Mucosa of gallbladder (tissue), 1 donor: ENCODE data around the gene TMSB15C. TPM values are rescaled to one million over a fixed set of nuclear protein-coding genes. Genes with fewer than 3 reads are reported as not detected.
"Not testable (repeated sequence)": the region's sequence is repeated elsewhere in the genome, so short reads cannot be mapped to it uniquely, and the experiment has no call there.

Source experiments
- DNase-seq: peaks from one replicate; pipeline ENCODE4 v3.0.0-alpha.2; 2020; ENCODE audit warnings: low spot score
- total RNA-seq: library from RNA; stranded (reverse); gene quantifications from one replicate; pipeline ENCODE4 v1.2.1, GENCODE V29; 2021
- donor health status: DM: no; HTN: no; CAD: no.

Gene TMSB15C
- total RNA-seq = 2.4 TPM

- DNase-seq = not testable (repeated sequence)
Observed at GRCh38 chrX:104075778-104076445, at the start of gene TMSB15C. Gene TMSB15C, minus strand, starts transcription at chrX:104076236.

- DNase-seq = no peak
Observed at GRCh38 chrX:104122829-104123228, 46.8 kb upstream of the TMSB15C start.

- DNase-seq = no peak
Observed at GRCh38 chrX:104118765-104119164, 42.7 kb upstream of the TMSB15C start.

GRCh38 chrX:104117759-104118158 is 41.7 kb upstream of the TMSB15C start:
- no peak for DNase-seq

- peak; percentile 35 for DNase-seq
Observed at GRCh38 chrX:104113222-104113965, 37.4 kb upstream of the TMSB15C start.

GRCh38 chrX:104112326-104112951 is 36.4 kb upstream of the TMSB15C start, which contains the start of gene ZCCHC18:
Gene ZCCHC18, plus strand, starts transcription at chrX:104112523. Its CDS starts 1,589 bp downstream, at chrX:104114112.
- DNase-seq = no peak

- not testable (repeated sequence) for DNase-seq
Observed at GRCh38 chrX:104110491-104111240, 34.6 kb upstream of the TMSB15C start.

- no peak for DNase-seq
Observed at GRCh38 chrX:104108955-104109354, 32.9 kb upstream of the TMSB15C start.

GRCh38 chrX:104105330-104106262 is 29.6 kb upstream of the TMSB15C start:
- no peak for DNase-seq

- DNase-seq = no peak
Observed at GRCh38 chrX:104104676-104105075, 28.6 kb upstream of the TMSB15C start.

- no peak for DNase-seq
Observed at GRCh38 chrX:104098919-104099318, 22.9 kb upstream of the TMSB15C start.

- DNase-seq = peak; percentile 68
Observed at GRCh38 chrX:104098151-104098808, 22.2 kb upstream of the TMSB15C start.

- DNase-seq = no peak
Observed at GRCh38 chrX:104085919-104086318, 9.9 kb upstream of the TMSB15C start.

GRCh38 chrX:104085477-104085876 is 9.4 kb upstream of the TMSB15C start:
- no peak for DNase-seq

- no peak for DNase-seq
Observed at GRCh38 chrX:104084534-104085277, 8.7 kb upstream of the TMSB15C start.

GRCh38 chrX:104084063-104084462 is 8.0 kb upstream of the TMSB15C start:
- no peak for DNase-seq

- not testable (repeated sequence) for DNase-seq
Observed at GRCh38 chrX:104077854-104078253, 1.8 kb upstream of the TMSB15C start.

GRCh38 chrX:104062636-104063035 is 13.4 kb downstream of the TMSB15C start:
- not testable (repeated sequence) for DNase-seq

- not testable (repeated sequence) for DNase-seq
Observed at GRCh38 chrX:104054956-104055355, 21.1 kb downstream of the TMSB15C start.
